ENCODE results near the gene XIRP2. TPM values are rescaled to one million over a fixed set of nuclear protein-coding genes. Genes with fewer than 3 reads are reported as not detected.
"Not testable (repeated sequence)": the region's sequence is repeated elsewhere in the genome, so short reads cannot be mapped to it uniquely, and the experiment has no call there.

Gene XIRP2
- total RNA-seq, 1 donor from 2014 or later, result 0.29 TPM

DNA sequence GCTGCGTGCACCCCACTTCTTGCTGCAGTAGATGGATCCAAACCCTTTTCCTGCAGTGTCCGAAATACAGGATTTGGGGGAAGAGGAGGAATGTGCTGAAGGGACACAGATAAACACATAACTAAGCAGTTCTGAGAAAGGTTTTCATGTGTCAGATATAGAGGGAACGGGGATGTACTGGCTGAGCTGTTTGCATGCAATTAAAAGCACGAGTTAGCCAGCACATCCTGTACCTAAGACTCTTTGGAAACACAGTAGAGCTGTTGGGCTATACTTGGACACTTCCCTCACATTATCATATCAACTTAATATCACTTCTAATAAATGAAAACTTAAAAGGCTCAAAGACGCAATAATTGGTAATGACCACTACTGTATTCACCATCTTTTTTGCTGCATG lies 377.4 kb downstream of the XIRP2 start:
- H3K4me3 ChIP-seq (ENCODE audit: low read depth, low read length), result no peak overlapping the region
- TF ChIP-seq, protein P1, sequence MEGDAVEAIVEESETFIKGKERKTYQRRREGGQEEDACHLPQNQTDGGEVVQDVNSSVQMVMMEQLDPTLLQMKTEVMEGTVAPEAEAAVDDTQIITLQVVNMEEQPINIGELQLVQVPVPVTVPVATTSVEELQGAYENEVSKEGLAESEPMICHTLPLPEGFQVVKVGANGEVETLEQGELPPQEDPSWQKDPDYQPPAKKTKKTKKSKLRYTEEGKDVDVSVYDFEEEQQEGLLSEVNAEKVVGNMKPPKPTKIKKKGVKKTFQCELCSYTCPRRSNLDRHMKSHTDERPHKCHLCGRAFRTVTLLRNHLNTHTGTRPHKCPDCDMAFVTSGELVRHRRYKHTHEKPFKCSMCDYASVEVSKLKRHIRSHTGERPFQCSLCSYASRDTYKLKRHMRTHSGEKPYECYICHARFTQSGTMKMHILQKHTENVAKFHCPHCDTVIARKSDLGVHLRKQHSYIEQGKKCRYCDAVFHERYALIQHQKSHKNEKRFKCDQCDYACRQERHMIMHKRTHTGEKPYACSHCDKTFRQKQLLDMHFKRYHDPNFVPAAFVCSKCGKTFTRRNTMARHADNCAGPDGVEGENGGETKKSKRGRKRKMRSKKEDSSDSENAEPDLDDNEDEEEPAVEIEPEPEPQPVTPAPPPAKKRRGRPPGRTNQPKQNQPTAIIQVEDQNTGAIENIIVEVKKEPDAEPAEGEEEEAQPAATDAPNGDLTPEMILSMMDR (IDR thresholded peaks at IDR 0.05; ENCODE audit: insufficient read depth, low read length, poor library complexity, severe bottlenecking), result no peak
- no peaks in the 10 kb centered on the region for H3K27me3 ChIP-seq (ENCODE audit: control insufficient read depth, insufficient read depth, low read length)
- no peaks in the 10 kb centered on the region for H3K36me3 ChIP-seq (ENCODE audit: control insufficient read depth, insufficient read depth, low read length)
- DNase-seq (ENCODE audit: low read depth), result no peak

DNA sequence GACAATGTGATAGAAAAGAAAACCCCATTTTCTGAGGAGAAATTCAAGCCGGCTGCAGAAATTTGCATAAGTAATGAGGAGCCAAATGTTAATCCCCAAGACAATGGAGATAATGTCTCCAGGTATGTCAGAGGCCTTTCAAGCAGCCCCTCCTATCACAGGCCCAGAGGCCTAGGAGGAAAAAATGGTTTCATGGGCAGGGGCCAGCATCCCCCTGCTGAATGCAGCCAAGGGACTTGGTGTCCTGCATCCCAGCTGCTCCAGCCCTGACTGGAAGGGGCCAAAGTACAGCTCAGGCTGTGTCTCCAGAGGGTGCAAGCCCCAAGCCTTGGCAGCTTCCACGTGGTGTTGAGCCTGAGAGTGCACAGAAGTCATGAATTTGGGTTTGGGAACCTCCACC lies 380.0 kb downstream of the XIRP2 start:
- not testable (repeated sequence) for H3K27me3 ChIP-seq (ENCODE audit: control insufficient read depth, insufficient read depth, low read length); H3K4me3 ChIP-seq (ENCODE audit: low read depth, low read length); H3K36me3 ChIP-seq (ENCODE audit: control insufficient read depth, insufficient read depth, low read length); DNase-seq (ENCODE audit: low read depth)

DNA sequence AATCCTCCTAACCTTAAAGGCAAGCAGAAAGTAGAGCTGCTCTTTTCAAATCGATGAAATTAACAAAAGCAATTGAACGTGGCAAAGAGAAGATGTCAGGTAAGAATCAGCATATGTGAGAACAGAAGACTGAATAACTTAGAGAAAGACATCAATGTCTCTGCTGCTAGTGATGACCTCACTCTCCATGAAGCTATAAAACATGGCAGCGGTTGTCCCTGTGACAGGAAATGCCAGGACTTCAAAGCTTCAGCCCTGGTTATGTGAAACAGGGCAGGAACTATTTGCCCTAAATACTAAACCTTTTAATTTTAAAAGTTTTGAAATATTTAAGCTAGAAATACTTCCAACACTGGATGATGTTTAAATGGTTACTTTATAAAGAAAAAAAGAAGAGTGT lies 383.7 kb downstream of the XIRP2 start:
- Histone ChIP-seq H3K4me3 (ENCODE audit: low read depth, low read length) (no peak overlapping the region), H3K36me3 (ENCODE audit: control insufficient read depth, insufficient read depth, low read length) (no peaks in the 10 kb centered on the region), H3K27me3 (ENCODE audit: control insufficient read depth, insufficient read depth, low read length) (no peaks in the 10 kb centered on the region)
- DNase-seq (ENCODE audit: low read depth), result no peak
- TF ChIP-seq, protein P1 (IDR thresholded peaks at IDR 0.05; ENCODE audit: insufficient read depth, low read length, poor library complexity, severe bottlenecking), result no peak

DNA sequence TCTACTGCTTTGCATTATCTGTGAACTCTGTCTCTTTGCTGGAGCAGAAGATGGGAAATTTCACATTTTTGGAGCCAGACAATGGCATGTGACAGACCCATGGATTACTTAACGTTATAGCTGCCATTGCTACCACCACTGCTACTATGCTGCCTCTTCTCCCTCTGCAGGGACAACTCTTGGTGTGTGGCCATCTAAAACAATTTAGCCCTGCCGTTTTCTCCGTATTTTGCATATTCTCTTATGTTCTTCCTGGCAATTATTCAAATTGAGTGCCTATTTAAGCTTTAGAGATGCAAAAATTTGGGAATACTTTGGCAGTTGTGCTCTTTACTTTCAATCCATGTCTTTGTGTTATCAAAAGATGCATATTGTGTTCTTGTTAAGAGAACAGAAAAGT lies 386.8 kb downstream of the XIRP2 start:
- TF ChIP-seq, protein P1 (IDR thresholded peaks at IDR 0.05; ENCODE audit: insufficient read depth, low read length, poor library complexity, severe bottlenecking), result no peak
- no peak for DNase-seq (ENCODE audit: low read depth)
- Histone ChIP-seq H3K27me3 (ENCODE audit: control insufficient read depth, insufficient read depth, low read length) (no peaks in the 10 kb centered on the region), H3K36me3 (ENCODE audit: control insufficient read depth, insufficient read depth, low read length) (no peaks in the 10 kb centered on the region), H3K4me3 (ENCODE audit: low read depth, low read length) (no peak overlapping the region)

DNA sequence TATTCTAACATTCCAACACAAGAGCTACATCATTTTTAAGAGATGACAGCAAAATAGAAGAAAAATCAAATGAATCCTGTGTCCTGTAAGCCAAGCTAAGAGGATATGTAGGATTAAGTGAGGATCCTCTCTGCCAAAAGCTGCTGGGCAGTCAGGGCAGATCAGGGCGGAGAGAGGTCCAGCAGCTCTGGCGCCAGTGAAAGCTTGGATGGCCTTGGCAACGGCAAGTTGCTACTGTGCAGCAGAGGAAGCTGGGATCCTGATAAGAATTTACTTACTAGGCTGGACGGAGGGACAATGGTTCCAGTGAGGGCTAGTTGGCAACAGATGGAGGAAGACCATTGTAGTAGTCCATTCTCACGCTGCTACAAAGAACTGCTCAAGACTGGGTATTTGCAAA lies 391.5 kb downstream of the XIRP2 start:
- no peak overlapping the region for H3K4me3 ChIP-seq (ENCODE audit: low read depth, low read length)
- no peaks in the 10 kb centered on the region for H3K36me3 ChIP-seq (ENCODE audit: control insufficient read depth, insufficient read depth, low read length)
- TF ChIP-seq, protein P1 (IDR thresholded peaks at IDR 0.05; ENCODE audit: insufficient read depth, low read length, poor library complexity, severe bottlenecking), result no peak
- DNase-seq (ENCODE audit: low read depth), result no peak
- H3K27me3 ChIP-seq (ENCODE audit: control insufficient read depth, insufficient read depth, low read length), result no peaks in the 10 kb centered on the region

DNA sequence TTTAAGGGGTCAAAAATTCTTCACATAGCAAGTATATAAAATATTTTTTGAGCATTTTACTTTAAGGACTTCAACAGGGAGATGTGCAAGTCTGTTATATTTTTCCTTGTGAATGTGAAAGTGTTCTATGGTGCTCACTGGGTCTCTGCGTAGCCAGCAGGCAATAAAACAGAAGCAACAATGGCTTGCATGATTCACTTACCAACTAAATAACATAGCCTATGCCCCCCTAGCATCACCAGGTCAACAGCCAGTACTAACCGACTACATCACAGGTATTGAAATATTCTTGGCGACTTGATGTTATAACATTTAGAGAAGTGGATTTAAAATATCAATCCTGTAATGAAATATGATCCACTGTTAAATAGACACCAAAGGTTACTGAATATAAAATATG lies 398.9 kb downstream of the XIRP2 start:
- no peak for DNase-seq (ENCODE audit: low read depth)
- Histone ChIP-seq H3K27me3 (ENCODE audit: control insufficient read depth, insufficient read depth, low read length) (no peaks in the 10 kb centered on the region), H3K36me3 (ENCODE audit: control insufficient read depth, insufficient read depth, low read length) (no peaks in the 10 kb centered on the region), H3K4me3 (ENCODE audit: low read depth, low read length) (no peak overlapping the region)
- TF ChIP-seq, protein P1 (IDR thresholded peaks at IDR 0.05; ENCODE audit: insufficient read depth, low read length, poor library complexity, severe bottlenecking), result no peak
